Measurements from ENCODE around the gene SHISA9.
A peak's percentile ranks its signal among the peaks of the same experiment; 100 is the strongest.

The SHISA9 gene

GRCh38 chr16:13036600-13036999, 135.2 kb downstream of the SHISA9 start:
- peak; percentile 4 for DNase-seq

DNA sequence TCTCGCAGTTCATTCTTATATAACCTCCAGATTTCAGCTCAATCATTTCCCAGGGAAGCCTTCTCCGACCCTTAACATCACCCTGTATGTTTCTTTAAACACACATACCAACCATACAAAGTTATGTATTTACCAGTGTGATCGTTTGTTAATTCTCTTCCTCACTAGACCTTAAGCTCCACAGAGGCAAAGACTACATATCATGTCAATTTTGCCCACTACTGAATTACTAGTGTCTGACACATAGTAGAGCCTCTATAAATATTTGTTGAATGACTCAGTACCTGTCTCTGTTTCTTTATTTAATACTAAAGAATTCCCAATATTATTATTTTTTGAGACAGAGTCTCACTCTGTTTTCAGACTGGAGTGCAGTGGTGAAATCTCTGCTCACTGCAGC, 137.2 kb downstream of the SHISA9 start:
- no peak for DNase-seq

GRCh38 chr16:13039526-13039925, 138.1 kb downstream of the SHISA9 start:
- no peak for DNase-seq

DNA sequence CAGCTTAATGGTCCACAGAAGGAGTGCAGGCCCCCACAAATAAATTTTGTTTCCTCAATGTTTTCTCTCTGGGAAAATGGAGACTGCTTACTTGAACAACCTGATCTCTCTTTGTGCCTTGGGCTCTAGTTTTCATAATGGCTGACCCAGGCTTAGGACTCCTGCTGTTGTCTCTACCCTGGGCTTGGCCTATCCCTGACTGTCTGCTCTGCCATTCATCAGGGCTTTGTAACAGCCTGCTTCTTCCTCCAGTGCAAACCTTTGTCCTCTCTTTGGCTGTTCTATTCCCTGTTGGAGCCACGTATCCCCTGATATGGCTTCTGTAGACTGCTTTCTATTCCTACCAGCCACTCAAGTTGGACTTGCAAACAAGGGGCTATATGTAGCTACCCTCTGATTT, 139.8 kb downstream of the SHISA9 start:
- DNase-seq = no peak

DNA sequence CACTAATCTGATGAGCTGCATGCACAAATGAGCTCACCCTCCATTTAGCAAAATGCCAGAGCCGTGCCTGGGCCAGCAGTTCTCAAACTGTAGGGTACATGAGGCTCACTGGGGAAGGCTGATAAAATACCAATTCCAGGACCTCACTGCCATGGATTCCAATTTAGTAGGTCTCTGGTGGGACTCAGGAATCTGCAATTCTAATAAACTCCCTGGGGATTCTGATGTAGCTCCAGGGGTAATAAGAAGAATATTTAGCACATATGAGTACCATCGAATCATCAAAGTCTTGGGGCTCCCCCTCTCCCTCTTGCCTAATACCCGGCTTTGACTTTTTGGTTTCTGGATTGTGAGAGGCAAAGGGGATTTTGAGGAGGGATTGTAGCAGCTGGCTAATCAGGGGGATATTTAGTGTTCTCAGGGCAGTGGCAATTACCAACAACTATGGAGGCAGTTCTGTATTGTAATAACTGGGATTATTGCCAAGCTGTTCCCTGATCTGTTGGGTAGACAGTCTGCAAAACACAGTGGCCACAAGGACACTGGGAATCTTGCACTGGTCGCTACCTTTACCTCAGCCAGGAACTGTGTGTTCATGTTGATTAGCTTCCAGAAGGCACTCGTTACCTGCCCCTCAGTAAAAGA, 140.4 kb downstream of the SHISA9 start:
- DNase-seq = no peak

DNA sequence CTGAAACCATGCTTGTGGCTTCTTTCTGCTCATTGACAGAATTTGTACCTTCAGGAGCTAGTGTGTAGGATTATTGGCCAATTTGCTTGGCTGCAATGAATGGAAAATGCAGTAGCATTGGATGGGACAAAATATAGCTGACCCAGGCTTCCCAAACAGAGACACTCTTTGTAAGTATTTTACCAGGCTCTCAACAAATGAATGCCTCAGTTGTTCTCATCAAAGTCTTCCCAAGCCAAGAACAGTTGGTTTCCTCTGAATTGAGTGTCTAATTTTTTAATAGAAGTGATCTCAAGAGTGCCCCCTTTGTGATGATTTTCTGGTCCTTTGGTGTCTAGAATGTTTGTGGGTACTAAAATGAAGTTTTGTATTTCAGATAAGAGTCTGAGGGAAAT, 140.9 kb downstream of the SHISA9 start:
- DNase-seq = no peak

- DNase-seq = no peak
Measured at GRCh38 chr16:13046061-13046821, 144.8 kb downstream of the SHISA9 start.

- DNase-seq = no peak
Measured at GRCh38 chr16:13047276-13047675, 145.9 kb downstream of the SHISA9 start.

- no peak for DNase-seq
Measured at GRCh38 chr16:13049688-13050087, 148.3 kb downstream of the SHISA9 start.

DNA sequence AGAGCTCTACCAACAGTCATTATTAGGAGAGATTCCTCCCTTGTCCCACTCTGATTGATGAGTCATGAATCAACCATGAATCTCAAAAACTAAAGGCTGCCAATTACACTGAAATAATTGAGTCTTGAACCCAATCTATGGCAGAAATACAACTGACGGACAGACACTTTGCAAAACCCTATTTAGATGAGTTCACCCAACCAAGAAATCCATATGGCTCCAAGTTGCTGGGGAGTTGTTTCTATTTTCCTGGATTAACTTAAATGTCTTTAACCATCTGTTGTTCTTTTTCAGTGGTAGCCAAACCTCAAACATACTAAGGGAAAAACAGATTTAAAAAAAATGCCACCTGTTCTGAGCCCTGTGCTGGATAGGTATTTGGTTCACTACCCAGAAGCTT, 151.0 kb downstream of the SHISA9 start:
- no peak for DNase-seq

DNA sequence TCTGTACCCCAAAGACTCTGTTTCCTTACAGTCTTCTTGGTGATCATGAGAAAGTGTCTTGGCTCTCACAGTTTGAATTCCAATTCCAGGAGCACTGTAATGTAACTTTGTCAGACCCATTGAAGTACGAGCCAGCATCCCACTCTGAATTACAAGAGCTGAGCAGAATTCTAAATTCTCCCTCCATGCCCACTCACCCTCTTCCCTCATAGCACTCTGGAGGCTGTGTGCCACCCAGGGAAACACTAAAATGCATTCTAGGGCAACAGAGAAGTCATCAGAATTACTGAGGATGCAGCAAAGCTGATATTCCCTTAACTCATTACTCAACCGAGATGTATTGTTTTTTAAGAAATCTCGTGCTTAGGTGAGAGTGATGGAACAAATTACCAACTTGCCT, 154.1 kb downstream of the SHISA9 start:
- no peak for DNase-seq

DNA sequence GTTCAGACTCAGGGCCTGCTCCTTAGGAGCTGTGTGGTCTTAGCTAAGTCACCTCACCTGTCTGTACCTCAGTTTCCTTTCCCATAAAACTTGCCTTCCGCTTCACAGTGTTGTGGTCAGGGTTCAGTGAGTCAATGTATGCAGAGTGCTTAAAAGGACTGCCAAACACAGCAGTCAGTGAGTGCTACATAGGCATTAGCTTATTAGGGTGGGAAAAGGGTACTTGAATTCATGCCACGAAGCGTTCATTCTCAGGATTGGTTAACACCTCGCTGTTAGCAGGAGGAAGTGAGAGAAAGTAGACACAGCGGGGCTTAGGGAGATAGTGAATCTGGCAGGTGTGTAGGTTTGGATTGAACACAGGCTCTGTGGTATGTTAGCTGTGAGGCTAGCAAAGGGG, 155.2 kb downstream of the SHISA9 start:
- no peak for DNase-seq

GRCh38 chr16:13060932-13061331, 159.5 kb downstream of the SHISA9 start:
- no peak for DNase-seq

DNA sequence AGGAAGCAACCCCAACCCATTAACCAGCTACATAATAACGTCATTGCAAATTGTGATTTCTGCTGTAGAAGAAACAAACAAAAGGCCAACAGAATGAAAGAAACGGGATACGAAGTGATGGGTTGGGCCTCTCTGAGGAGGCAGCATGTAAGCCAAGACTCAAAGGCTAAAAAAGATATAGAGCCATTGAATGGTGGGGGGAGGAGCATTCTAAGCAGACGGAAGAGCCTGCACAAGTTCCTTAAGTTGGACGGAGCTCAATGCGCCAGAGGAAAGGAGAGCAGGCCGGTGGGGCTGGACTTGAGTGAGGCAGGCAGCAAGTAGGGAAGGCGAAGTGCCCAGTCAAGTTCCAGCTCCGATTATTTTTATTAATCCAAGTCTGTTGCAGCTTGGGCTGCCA, 160.3 kb downstream of the SHISA9 start:
- no peak for DNase-seq

DNA sequence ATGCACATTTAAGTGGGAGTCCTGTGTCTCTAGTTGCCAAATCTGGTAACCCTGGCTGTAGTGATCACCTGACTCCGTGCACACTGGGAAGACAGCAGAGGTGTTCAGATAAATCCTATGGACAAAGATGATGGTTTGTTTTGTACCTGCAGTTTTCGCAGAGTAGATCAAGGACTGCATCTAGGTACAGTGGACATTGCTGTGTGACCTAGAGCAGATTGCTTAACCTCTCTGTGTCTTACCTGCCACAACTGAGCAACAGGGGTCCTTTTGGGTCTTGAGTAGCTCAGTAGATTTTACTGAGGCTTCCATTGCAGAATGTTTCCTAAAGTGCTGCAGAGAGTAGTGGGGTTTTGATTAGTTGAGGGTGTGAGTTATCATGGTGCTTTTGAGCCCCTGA, 160.8 kb downstream of the SHISA9 start:
- no peak for DNase-seq

DNA sequence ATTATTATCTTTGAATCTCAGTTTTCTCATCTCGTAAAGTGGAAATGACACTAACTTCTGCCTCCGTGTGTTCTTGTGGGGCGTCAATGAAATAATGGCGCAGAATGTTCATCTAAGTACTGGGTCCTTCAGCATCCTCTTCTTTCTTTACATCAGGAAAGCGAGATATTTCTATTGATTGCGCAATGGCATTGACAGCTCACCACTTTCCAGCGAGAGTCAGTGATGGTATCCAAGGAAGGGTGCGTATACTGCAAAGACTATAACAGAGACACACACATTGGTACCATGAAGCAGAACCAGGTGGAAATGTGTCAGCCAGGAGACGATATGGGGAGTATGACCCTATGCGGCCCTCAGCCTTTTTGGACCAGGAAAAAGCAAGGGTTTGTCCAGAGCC, 162.1 kb downstream of the SHISA9 start:
- DNase-seq = no peak

DNA sequence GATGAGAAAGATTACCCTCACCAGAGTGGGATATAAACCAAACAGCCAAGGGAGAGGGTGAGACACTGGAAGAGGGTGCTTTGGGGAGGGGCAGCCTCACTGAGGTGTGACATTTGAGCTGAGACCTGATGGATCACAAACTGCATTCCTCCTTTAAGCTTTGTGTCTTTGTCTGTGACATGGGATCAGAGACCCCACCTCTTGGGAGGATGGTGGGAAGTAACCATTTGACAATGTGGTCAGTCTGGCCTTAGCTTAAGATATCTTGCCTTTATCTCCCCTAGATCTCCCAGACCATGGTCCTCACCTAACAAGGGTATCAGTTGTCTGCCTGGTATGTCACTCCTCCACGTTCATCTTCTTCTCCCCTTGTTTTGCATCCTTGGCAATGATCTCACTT, 163.4 kb downstream of the SHISA9 start:
- DNase-seq = no peak

- no peak for DNase-seq
Measured at GRCh38 chr16:13067648-13068047, 166.2 kb downstream of the SHISA9 start.

DNA sequence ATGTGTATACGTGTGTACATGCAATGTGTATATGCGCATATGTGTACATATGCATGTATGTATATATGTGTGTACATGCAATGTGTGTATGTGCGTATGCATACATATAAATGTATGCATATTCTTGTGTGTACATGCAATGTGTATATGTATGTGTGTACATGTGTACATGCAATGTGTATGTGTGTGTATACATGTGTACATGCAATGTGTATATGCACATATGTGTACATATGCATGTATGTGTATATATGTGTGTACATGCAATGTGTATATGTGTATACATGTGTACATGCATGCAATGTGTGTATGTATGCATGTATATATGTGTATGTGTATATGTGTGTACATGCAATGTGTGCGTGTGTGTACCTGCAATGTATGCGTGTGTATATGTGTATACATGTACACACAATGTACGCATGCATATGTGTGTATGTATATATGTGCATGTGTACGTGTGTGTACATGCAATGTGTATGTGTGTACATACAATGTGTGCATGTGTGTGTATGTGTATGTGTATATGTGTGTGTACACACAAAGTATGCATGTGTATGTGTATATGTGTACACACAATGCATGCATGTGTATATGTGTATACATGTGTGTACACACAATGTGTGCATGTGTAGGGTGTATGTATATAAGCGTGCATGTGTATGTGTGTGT, 167.7 kb downstream of the SHISA9 start:
- no peak for DNase-seq

DNA sequence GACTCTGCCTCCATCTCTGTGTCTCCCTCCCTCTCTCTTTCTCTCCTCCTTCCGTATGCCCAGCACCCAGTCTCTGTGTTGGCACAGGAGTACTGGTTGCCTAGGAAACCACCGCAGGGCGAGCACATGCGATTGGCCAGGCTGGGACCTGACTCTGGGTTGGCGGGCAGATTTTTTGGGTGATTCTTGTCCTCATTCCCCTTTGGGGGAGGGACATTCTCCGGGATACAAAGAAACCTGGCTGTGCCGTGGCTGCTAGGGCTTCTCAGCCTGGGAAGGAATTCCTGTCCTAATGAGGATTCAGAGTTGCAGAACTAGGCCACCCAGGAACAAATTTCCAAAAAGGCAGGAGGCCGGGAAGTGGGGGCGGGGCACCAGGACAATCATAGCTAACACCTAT, 168.9 kb downstream of the SHISA9 start:
- DNase-seq = no peak

- DNase-seq = no peak
Measured at GRCh38 chr16:13076878-13077277, 175.5 kb downstream of the SHISA9 start.

DNA sequence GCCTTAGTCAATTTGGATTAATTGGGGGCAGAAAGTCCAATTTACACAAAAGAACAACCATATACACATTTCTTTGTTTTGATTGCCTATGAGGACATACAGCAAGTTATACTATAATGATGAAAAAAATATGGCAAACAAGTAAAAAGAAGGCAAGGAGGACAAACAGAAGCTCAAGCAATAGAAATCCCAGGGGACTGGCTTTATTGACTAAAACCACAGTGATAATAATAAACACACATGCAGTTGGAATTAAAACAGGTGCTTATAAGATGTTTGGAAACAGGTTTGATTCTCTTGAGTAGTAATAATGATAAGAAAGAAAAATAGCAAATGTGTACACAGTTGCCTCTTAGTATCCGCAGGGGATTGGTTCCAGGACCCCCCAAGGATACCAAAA, 176.4 kb downstream of the SHISA9 start:
- no peak for DNase-seq

DNA sequence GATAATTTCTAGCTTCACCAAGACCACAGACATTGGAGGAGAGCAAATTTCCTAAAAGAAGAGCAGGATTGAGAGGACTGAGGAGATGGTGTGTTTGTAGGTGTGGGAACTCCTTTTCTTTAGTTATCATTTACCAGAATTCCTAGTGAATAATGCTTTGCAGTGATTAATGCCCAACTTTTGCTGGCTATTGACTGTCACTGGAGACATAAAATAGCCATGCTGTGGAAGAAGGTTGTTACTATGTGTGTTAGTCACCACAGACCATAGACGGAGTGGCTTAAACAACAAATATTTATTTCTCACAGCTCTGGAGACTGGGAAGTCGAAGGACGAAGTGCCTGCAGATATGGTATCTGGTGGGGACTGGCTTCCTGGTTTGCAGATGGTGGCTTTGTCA, 179.1 kb downstream of the SHISA9 start:
- no peak for DNase-seq

- no peak for DNase-seq
Measured at GRCh38 chr16:13081825-13082331, 180.5 kb downstream of the SHISA9 start.
